Muscle of back (tissue), 11 donors: ENCODE data around the gene LHX1. TPM values are rescaled to one million over a fixed set of nuclear protein-coding genes. Genes with fewer than 3 reads are reported as not detected.

Experiments used
- DNase-seq, 3 donors: peaks; one replicate each; pipeline versions ENCODE4 v3.0.0 to v3.0.0-alpha.2; 2013
- polyA plus RNA-seq, 10 donors: library from polyadenylated mRNA; unstranded; fragments of 120-200 nt; gene quantifications; one replicate each; pipeline ENCODE4 v1.2.1, GENCODE V29; 2013; ENCODE audit not compliant: insufficient read length in 10 of 10

LHX1 gene
- polyA plus RNA-seq, 10 donors: 0.11 TPM; not detected in 8

GRCh38 chr17:36921095-36921851 is 16.0 kb upstream of the LHX1 start:
- no peak for DNase-seq

GRCh38 chr17:36922175-36922574 is 15.1 kb upstream of the LHX1 start:
- DNase-seq: no peak

- no peak for DNase-seq
Observed at GRCh38 chr17:36923814-36924221, 13.5 kb upstream of the LHX1 start.

GRCh38 chr17:36926226-36926625 is 11.0 kb upstream of the LHX1 start:
- DNase-seq: no peak

GRCh38 chr17:36926701-36927100 is 10.6 kb upstream of the LHX1 start:
- DNase-seq: no peak

GRCh38 chr17:36928471-36929345 is 8.6 kb upstream of the LHX1 start:
- no peak for DNase-seq

GRCh38 chr17:36929851-36930582 is 7.3 kb upstream of the LHX1 start:
- DNase-seq: no peak

GRCh38 chr17:36930583-36930900 is 6.7 kb upstream of the LHX1 start:
- no peak for DNase-seq

- no peak for DNase-seq
Observed at GRCh38 chr17:36931096-36931696, 6.1 kb upstream of the LHX1 start.

- peak in 1 of 3 donors; percentile 55 for DNase-seq
Observed at GRCh38 chr17:36931697-36932382, 5.4 kb upstream of the LHX1 start.

- no peak for DNase-seq
Observed at GRCh38 chr17:36932383-36932693, 4.9 kb upstream of the LHX1 start.

- DNase-seq: no peak
Observed at GRCh38 chr17:36932694-36933511, 4.4 kb upstream of the LHX1 start.

- peak in 1 of 3 donors; percentile 42 for DNase-seq
Observed at GRCh38 chr17:36933512-36934143, 3.6 kb upstream of the LHX1 start.

- DNase-seq: peak in 1 of 3 donors; percentile 51
Observed at GRCh38 chr17:36934144-36934691, 3.1 kb upstream of the LHX1 start.

GRCh38 chr17:36934692-36935630 is 2.3 kb upstream of the LHX1 start:
- DNase-seq: peak in 1 of 3 donors; percentile 68

GRCh38 chr17:36935671-36936454 is 1.4 kb upstream of the LHX1 start:
- DNase-seq: peak in 1 of 3 donors; percentile 46

- peak in 1 of 3 donors; percentile 54 for DNase-seq
Observed at GRCh38 chr17:36936455-36937000, 747 bp upstream of the LHX1 start.
